ENCODE data around the gene TMEM121B. TPM values are rescaled to one million over a fixed set of nuclear protein-coding genes. Genes with fewer than 3 reads are reported as not detected.

Gene TMEM121B
- total and polyA plus RNA-seq, 2 experiments from 2014 or later = 2.0 to 7.2 TPM

DNA sequence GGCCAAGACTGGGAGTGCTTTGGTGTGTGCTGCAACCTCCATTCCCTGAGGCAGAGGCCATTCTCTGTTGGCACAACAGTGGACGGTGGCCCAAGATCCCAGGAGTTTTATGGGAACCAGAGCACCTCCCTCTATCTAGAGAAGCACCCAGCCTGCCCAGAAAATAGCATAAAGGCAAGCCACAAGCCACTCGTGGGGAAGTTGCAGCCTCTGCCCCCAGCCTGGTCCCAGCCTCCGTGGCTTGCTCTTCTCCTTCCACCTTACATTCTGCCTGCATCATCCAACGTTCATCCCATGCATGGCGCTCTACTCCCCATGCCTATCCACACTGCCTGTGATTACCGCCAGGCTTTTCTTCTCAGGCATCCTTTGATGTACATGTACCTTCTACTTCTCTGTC lies 20.5 kb downstream of the TMEM121B start:
- Mint-ChIP-seq H3K27me3 (ENCODE audit: insufficient read depth, low read depth, poor library complexity) (peaks cover 3% of the 10 kb centered on the region), H3K4me1 (no peaks in the 10 kb centered on the region; the same call in 1 of the 3 replicates), H3K27ac (no peak overlapping the region), H3K36me3 (ENCODE audit: low read depth) (peaks cover 14% of the 10 kb centered on the region; the same call in 2 of the 3 replicates), H3K9me3 (no peaks in the 10 kb centered on the region), H3K4me3 (no peak overlapping the region)
- no peaks in the 10 kb centered on the region for H3K79me2 ChIP-seq (replicated peaks; ENCODE audit: insufficient read depth)
- DNase-seq (ENCODE audit: low spot score) (no peak), ATAC-seq (no peak)
- TF ChIP-seq ZNF114 (CRISPR knock-in tag; IDR thresholded peaks at IDR 0.05) (no peak), CREB1 (CRISPR knock-in tag; IDR thresholded peaks at IDR 0.05; ENCODE audit: low read depth) (no peak), STAT1 (IDR thresholded peaks at IDR 0.05; ENCODE audit: unreplicated experiment) (no peak), EZH2 (IDR thresholded peaks at IDR 0.05; ENCODE audit: low read depth, unreplicated experiment) (no peak), POLR2AphosphoS5 (IDR thresholded peaks at IDR 0.05; ENCODE audit: low read depth) (no peak), EZH2phosphoT487 (IDR thresholded peaks at IDR 0.05; ENCODE audit: unreplicated experiment) (no peak)
- TF ChIP-seq, protein P1, sequence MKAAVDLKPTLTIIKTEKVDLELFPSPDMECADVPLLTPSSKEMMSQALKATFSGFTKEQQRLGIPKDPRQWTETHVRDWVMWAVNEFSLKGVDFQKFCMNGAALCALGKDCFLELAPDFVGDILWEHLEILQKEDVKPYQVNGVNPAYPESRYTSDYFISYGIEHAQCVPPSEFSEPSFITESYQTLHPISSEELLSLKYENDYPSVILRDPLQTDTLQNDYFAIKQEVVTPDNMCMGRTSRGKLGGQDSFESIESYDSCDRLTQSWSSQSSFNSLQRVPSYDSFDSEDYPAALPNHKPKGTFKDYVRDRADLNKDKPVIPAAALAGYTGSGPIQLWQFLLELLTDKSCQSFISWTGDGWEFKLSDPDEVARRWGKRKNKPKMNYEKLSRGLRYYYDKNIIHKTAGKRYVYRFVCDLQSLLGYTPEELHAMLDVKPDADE (IDR thresholded peaks at IDR 0.05) = no peak
- TF ChIP-seq, protein P2, sequence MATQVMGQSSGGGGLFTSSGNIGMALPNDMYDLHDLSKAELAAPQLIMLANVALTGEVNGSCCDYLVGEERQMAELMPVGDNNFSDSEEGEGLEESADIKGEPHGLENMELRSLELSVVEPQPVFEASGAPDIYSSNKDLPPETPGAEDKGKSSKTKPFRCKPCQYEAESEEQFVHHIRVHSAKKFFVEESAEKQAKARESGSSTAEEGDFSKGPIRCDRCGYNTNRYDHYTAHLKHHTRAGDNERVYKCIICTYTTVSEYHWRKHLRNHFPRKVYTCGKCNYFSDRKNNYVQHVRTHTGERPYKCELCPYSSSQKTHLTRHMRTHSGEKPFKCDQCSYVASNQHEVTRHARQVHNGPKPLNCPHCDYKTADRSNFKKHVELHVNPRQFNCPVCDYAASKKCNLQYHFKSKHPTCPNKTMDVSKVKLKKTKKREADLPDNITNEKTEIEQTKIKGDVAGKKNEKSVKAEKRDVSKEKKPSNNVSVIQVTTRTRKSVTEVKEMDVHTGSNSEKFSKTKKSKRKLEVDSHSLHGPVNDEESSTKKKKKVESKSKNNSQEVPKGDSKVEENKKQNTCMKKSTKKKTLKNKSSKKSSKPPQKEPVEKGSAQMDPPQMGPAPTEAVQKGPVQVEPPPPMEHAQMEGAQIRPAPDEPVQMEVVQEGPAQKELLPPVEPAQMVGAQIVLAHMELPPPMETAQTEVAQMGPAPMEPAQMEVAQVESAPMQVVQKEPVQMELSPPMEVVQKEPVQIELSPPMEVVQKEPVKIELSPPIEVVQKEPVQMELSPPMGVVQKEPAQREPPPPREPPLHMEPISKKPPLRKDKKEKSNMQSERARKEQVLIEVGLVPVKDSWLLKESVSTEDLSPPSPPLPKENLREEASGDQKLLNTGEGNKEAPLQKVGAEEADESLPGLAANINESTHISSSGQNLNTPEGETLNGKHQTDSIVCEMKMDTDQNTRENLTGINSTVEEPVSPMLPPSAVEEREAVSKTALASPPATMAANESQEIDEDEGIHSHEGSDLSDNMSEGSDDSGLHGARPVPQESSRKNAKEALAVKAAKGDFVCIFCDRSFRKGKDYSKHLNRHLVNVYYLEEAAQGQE (IDR thresholded peaks at IDR 0.05; ENCODE audit: unreplicated experiment) = no peak
- H3K27ac ChIP-seq (ENCODE audit: low read depth) = no peak overlapping the region
- no peak overlapping the region for H3K4me3 ChIP-seq
- no peaks in the 10 kb centered on the region for H3K9me2 ChIP-seq (ENCODE audit: insufficient read depth)
- no peak overlapping the region for H3K4me2 ChIP-seq
- H2AFZ ChIP-seq = no peak overlapping the region
- H4K20me1 ChIP-seq (replicated peaks; ENCODE audit: insufficient read depth) = 0 out of 2 replicates have a peak, but pooled peaks cover 3% of the 10 kb centered on the region
- no peaks in the 10 kb centered on the region for H3K27me3 ChIP-seq (ENCODE audit: insufficient read depth)
- H3F3A ChIP-seq (replicated peaks; ENCODE audit: low read depth) = peaks cover 9% of the 10 kb centered on the region; the same call in 1 of the 2 replicates
- no peaks in the 10 kb centered on the region; the same call in 1 of the 2 replicates for H3K36me3 ChIP-seq (ENCODE audit: insufficient read depth)
- no peaks in the 10 kb centered on the region for H3K4me1 ChIP-seq (ENCODE audit: insufficient read depth)

DNA sequence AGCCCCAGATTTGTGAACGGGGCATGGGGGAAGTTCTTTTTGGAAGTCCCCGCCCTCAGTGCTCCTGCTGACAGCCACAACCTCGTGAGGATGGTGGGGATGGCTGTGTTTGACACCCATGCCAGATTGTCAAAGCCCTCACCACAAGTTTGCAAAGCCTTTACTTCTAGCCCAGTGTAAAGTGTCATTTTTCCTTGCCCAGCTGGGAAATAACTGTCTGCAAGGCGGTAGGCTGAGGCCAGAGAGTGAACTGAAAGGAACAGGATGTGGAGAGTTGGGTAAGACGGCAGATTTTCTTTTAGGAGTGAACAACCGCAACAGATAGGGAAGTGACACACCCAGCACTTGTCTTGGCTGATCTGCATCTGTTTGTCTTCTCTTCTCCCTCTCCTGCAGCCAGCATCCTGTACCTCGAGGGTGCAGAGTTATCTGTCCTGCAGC lies 22.8 kb downstream of the TMEM121B start:
- H3K4me1 Mint-ChIP-seq = no peaks in the 10 kb centered on the region; the same call in 1 of the 3 replicates
- Histone ChIP-seq H3K4me3 (no peak overlapping the region), H3K9me2 (ENCODE audit: insufficient read depth) (no peaks in the 10 kb centered on the region), H3F3A (replicated peaks; ENCODE audit: low read depth) (peaks cover 9% of the 10 kb centered on the region; the same call in 1 of the 2 replicates), H3K27me3 (ENCODE audit: insufficient read depth) (no peaks in the 10 kb centered on the region), H4K20me1 (replicated peaks; ENCODE audit: insufficient read depth) (0 out of 2 replicates have a peak, but pooled peaks cover 8% of the 10 kb centered on the region), H3K27ac (ENCODE audit: low read depth) (no peak overlapping the region), H3K79me2 (replicated peaks; ENCODE audit: insufficient read depth) (0 out of 2 replicates have a peak, but pooled peaks cover 2% of the 10 kb centered on the region), H3K4me2 (no peak overlapping the region), H2AFZ (no peak overlapping the region), H3K36me3 (ENCODE audit: insufficient read depth) (no peaks in the 10 kb centered on the region; the same call in 1 of the 2 replicates), H3K4me1 (ENCODE audit: insufficient read depth) (no peaks in the 10 kb centered on the region)
- no peak for ATAC-seq
- no peak for DNase-seq (ENCODE audit: low spot score)
- no peaks in the 10 kb centered on the region for H3K9me3 Mint-ChIP-seq
- H3K4me3 Mint-ChIP-seq = no peak overlapping the region
- H3K27ac Mint-ChIP-seq = no peak overlapping the region
- H3K27me3 Mint-ChIP-seq (ENCODE audit: insufficient read depth, low read depth, poor library complexity) = peaks cover 1% of the 10 kb centered on the region
- H3K36me3 Mint-ChIP-seq (ENCODE audit: low read depth) = peaks cover 14% of the 10 kb centered on the region; the same call in 2 of the 3 replicates
- TF ChIP-seq EZH2phosphoT487 (IDR thresholded peaks at IDR 0.05; ENCODE audit: unreplicated experiment) (no peak), POLR2AphosphoS5 (IDR thresholded peaks at IDR 0.05; ENCODE audit: low read depth) (no peak), CREB1 (CRISPR knock-in tag; IDR thresholded peaks at IDR 0.05; ENCODE audit: low read depth) (no peak), ZNF114 (CRISPR knock-in tag; IDR thresholded peaks at IDR 0.05) (no peak), ZNF331 (CRISPR knock-in tag; IDR thresholded peaks at IDR 0.05; ENCODE audit: low read depth) (no peak), EZH2 (IDR thresholded peaks at IDR 0.05; ENCODE audit: low read depth, unreplicated experiment) (no peak)
- TF ChIP-seq, protein P1 (IDR thresholded peaks at IDR 0.05) = no peak
- TF ChIP-seq, protein P3, sequence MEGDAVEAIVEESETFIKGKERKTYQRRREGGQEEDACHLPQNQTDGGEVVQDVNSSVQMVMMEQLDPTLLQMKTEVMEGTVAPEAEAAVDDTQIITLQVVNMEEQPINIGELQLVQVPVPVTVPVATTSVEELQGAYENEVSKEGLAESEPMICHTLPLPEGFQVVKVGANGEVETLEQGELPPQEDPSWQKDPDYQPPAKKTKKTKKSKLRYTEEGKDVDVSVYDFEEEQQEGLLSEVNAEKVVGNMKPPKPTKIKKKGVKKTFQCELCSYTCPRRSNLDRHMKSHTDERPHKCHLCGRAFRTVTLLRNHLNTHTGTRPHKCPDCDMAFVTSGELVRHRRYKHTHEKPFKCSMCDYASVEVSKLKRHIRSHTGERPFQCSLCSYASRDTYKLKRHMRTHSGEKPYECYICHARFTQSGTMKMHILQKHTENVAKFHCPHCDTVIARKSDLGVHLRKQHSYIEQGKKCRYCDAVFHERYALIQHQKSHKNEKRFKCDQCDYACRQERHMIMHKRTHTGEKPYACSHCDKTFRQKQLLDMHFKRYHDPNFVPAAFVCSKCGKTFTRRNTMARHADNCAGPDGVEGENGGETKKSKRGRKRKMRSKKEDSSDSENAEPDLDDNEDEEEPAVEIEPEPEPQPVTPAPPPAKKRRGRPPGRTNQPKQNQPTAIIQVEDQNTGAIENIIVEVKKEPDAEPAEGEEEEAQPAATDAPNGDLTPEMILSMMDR (conservative IDR thresholded peaks at IDR 0.05; ENCODE audit: low read depth in 2 of 2) = no peak

All from GM23338 (cell line).